ENCODE results near the gene IL3.

IL3 gene

DNA sequence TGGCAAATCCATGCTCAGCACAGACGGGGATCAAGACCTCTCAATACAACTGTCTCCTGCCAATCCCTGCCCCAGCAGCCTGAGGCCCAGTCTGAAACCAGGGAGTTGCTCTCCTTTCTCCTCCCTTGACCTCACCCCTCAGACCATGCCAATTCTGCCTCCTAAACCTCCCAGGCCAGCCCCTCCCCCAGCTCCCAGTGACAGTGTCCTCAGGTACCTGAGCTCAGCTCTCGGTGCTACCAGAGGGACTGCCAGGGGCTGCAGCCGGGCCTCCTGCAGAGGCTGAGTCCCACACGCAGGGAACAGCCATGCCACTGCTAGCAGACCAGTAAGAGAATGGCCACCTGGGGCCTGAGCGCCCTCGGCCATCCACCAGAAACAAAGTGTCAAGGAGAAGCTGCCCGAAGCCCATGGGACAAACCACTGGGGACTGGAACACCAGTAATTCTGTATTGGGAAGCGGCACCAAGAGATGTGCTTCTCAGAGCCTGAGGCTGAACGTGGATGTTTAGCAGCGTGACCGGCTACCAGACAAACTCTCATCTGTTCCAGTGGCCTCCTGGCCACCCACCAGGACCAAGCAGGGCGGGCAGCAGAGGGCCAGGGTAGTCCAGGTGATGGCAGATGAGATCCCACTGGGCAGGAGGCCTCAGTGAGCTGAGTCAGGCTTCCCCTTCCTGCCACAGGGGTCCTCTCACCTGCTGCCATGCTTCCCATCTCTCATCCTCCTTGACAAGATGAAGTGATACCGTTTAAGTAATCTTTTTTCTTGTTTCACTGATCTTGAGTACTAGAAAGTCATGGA lies 557 bp upstream of the IL3 start:
- no peak for DNase-seq (ENCODE audit: low read depth)
- in situ Hi-C loops (cut with HindIII; ENCODE audit: low sequenced_read_pairs) = no loop called here
- no peak overlapping the region for H3K4me3 ChIP-seq (ENCODE audit: low read depth, low read length)
- TF ChIP-seq, protein P1, sequence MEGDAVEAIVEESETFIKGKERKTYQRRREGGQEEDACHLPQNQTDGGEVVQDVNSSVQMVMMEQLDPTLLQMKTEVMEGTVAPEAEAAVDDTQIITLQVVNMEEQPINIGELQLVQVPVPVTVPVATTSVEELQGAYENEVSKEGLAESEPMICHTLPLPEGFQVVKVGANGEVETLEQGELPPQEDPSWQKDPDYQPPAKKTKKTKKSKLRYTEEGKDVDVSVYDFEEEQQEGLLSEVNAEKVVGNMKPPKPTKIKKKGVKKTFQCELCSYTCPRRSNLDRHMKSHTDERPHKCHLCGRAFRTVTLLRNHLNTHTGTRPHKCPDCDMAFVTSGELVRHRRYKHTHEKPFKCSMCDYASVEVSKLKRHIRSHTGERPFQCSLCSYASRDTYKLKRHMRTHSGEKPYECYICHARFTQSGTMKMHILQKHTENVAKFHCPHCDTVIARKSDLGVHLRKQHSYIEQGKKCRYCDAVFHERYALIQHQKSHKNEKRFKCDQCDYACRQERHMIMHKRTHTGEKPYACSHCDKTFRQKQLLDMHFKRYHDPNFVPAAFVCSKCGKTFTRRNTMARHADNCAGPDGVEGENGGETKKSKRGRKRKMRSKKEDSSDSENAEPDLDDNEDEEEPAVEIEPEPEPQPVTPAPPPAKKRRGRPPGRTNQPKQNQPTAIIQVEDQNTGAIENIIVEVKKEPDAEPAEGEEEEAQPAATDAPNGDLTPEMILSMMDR (IDR thresholded peaks at IDR 0.05; ENCODE audit: low read depth, low read length, missing control alignments) = no peak

DNA sequence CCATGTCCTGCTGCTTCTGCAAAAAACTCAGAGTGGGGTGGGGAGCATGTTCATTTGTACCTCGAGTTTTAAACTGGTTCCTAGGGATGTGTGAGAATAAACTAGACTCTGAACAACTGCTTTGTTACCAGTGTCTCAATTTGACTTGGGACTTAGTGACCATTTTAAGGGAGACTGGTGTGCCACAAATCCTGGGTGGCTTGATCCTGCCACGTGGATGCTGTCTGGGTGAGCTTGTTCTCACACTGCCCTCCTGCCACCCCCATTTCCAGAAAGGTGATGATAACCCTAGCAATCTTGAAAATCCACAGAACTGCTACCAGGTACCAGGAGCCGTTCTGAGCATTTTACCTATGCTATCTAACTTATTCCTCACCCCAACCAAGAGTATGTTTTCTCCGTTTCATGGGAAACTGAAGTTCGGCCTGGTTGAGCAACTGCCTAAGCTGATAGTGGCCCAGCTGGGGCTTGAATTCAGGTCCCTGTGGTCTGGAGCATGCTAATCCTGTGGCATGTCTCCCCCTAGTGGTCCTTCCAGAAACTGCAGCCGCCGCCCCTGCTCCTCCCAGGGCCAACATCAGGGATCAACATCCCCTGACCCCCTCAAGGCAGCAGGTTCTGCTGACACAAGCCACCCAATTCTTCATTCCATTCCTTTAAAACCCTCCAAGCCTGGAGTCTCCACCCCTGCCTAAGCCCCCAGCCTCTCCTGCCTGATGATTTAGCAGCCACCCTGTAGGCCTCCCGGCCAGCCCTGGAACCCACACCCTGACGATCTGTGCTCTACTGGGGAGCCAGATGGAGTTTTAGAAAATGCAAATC lies 2.8 kb downstream of the IL3 start:
- no peak overlapping the region for H3K4me3 ChIP-seq (ENCODE audit: low read depth, low read length)
- DNase-seq (ENCODE audit: low read depth) = no peak
- in situ Hi-C loops (cut with HindIII; ENCODE audit: low sequenced_read_pairs) = no loop called here
- TF ChIP-seq, protein P1 (IDR thresholded peaks at IDR 0.05; ENCODE audit: low read depth, low read length, missing control alignments) = peak; percentile 99

DNA sequence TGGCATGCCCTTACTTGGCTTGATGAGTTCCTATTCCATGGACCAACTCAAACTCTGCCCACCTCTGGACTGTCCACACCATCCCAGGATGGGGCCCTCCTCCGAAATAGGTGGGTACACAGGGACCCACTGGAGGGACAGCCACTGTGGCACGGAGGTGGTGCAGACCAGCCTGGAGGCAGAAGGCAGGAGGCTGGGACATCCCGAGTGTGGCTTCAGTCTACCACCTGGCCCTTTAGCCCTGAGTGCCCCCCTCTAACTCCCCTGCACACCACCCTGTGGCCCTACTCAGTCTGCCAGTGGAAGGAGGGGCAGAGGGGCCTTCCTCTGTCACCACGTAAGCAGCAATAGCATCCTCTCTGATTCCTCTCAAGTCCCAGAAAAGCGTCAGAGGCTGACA lies 3.7 kb downstream of the IL3 start:
- H3K4me3 ChIP-seq (ENCODE audit: low read depth, low read length) = no peak overlapping the region
- TF ChIP-seq, protein P1 (IDR thresholded peaks at IDR 0.05; ENCODE audit: low read depth, low read length, missing control alignments) = no peak
- in situ Hi-C loops (cut with HindIII; ENCODE audit: low sequenced_read_pairs) = no loop called here
- no peak for DNase-seq (ENCODE audit: low read depth)

DNA sequence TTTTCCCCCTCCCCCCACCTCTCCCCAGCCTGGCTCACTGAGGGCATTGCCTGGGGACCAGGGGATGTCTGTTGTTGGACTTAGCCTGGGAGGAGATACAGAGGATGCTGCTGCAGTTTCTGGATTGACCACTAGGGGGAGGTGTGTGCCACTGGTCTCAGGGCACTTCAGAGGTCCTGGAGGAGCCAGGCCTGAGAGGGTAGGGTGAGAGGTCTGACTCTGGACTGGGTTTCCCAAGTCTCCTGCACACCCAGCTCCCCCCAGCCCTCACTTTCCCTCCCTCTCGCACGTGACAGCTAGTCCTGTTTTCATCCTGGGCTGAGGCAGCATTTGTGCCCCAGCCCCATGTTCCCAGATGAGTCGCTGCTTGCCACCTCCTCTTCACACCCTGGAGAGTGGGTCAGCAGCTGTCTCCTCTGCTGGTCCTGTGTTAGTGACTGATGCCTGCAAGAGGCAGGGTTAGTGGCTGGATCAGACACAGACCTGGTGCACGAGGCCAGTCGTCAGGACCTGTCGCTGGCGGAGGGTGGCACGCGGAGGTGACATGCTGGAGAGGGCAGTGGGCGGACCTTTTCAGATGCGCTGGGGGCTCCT lies 4.4 kb downstream of the IL3 start:
- in situ Hi-C loops (cut with HindIII; ENCODE audit: low sequenced_read_pairs) = no loop called here
- H3K4me3 ChIP-seq (ENCODE audit: low read depth, low read length) = no peak overlapping the region
- DNase-seq (ENCODE audit: low read depth) = peak; percentile 41
- TF ChIP-seq, protein P1 (IDR thresholded peaks at IDR 0.05; ENCODE audit: low read depth, low read length, missing control alignments) = peak; percentile 98

DNA sequence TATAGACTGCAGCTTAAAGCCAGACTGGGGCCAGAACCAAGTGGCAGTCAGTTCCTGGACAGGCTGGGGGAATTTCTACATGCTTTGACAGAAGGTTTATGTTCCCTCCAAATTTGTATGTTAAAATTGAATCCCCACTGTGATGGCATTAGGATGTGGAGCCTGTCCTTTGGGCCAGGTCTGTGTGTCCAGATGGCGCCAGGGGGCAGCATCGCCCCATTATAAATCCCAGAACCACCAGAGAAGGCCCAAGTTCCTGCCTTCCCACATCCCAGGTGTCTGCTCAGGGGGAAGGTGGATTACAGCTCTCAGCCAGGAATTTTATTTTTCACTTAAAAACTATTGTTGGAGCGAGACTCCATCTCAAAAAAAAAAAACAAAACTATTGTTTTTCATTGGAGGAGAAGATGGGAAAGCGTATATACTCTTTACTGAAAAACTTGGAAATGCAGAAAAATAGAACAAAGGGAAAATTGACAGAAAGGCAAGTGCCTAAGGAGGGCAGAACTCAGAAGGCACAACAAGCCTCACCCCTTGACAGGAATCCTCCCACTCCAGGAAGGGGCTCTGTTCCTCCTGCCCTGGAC lies 5.0 kb downstream of the IL3 start:
- DNase-seq (ENCODE audit: low read depth) = peak; percentile 46
- H3K4me3 ChIP-seq (ENCODE audit: low read depth, low read length) = no peak overlapping the region
- TF ChIP-seq, protein P1 (IDR thresholded peaks at IDR 0.05; ENCODE audit: low read depth, low read length, missing control alignments) = peak; percentile 70
- in situ Hi-C loops (cut with HindIII; ENCODE audit: low sequenced_read_pairs) = no loop called here
